Posterior vena cava (tissue), 2 donors: ENCODE data around the gene SMIM22. TPM values are rescaled to one million over a fixed set of nuclear protein-coding genes. Genes with fewer than 3 reads are reported as not detected.
"Not testable (repeated sequence)": the region's sequence is repeated elsewhere in the genome, so short reads cannot be mapped to it uniquely, and the experiment has no call there.

ENCODE experiments used
- DNase-seq: peaks from one replicate; pipeline ENCODE4 v3.0.0-alpha.2; 2020; ENCODE audit warnings: low spot score
- intact Hi-C, 2 donors: fragments of 100-400 bp; cut with DNase I; formaldehyde crosslinking; loops; one replicate each; pipeline versions ENCODE4 v1.14.1 to v1.14.2; 2022 to 2023
- total RNA-seq, 2 donors: library from RNA; stranded (reverse); fragmentation: NEBNext Ultra II Directional; extraction: Animal tissue kit (Norgen Biotek cat#: 25700); gene quantifications; one replicate each; pipeline ENCODE4 v1.2.1, GENCODE V29; 2021
- donor health status: DM: yes; HTN: yes; CAD: no.
- donor health status: DM: yes; HTN: yes; CAD: no.

The SMIM22 gene
- total RNA-seq, 2 donors from 2014 or later = not detected

DNA sequence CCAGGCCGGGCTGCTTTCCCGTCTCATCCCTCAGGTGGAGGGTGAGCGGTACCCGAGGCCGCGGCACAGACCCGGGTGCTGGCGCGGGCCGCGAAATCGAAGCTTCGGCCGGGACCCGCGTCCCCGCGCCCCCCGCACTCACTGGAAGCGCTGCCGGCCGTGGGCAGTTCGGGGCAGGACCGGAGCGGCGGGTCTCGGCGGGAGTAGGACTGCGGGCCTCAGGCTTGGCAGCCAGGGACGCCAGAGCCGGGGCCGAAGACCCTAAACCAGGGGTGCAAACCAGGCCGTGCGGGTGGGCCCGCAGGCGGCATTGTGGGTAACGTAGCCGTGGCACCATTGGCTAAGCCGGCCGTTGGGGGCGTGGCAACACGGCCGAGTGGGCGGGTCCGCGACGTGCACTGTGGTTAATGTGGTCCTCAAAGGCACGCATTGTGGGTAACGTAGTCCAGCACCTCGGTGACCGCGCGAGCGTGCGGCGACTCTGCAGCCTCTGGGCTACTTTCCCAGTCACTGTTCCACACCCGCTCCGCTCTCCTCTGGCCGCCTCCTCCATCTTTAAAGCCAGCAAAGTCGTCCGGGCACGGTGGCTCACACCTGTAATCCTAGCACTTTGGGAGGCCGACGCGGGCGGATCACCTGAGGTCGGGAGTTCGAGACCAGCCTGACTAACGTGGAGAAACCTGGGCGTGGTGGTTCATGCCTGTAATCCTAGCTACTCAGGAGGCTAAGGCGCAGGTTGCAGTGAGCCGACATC, 28.1 kb upstream of the SMIM22 start, which contains the start of gene ZNF500:
Gene ZNF500 (minus strand): TSS at position 288 of the 754 bp plus-strand sequence. CDS start 1,184 bp downstream, outside the sequence.
- intact Hi-C loops = loop anchor here in 1 of 2 donors (10.0 kb wide), 1 partner anchor 178 kb away; no protein-coding TSS in a partner anchor
- DNase-seq = peak; percentile 99

GRCh38 chr16:4767872-4768548, 27.2 kb upstream of the SMIM22 start:
- intact Hi-C loops = loop anchor here in 1 of 2 donors (10.0 kb wide), 1 partner anchor 177 kb away; no protein-coding TSS in a partner anchor
- DNase-seq = no peak

- peak; percentile 99 for DNase-seq
- intact Hi-C loops = loop anchor here in 1 of 2 donors (10.0 kb wide), 1 partner anchor 176 kb away; no protein-coding TSS in a partner anchor
Observed at GRCh38 chr16:4768549-4769305, 26.4 kb upstream of the SMIM22 start.

DNA sequence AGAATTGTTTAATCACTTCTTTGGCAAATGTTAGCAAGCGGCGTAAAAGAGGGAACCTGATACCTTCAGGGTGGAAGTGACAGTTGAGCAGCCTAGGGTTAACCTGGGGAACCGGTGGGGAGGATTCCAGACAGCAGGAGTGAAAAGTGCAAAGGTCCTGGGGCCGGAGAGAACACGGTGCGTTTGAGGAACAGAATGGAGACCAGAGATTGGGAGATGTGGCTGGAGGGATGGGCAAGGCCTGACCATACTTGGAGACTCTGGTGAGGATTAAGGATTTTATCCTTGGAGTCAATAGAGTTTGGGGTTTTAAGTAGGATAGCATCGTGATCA, 25.9 kb upstream of the SMIM22 start:
- DNase-seq = no peak
- intact Hi-C loops = loop anchor here in 1 of 2 donors (10.0 kb wide), 1 partner anchor 176 kb away; no protein-coding TSS in a partner anchor

DNA sequence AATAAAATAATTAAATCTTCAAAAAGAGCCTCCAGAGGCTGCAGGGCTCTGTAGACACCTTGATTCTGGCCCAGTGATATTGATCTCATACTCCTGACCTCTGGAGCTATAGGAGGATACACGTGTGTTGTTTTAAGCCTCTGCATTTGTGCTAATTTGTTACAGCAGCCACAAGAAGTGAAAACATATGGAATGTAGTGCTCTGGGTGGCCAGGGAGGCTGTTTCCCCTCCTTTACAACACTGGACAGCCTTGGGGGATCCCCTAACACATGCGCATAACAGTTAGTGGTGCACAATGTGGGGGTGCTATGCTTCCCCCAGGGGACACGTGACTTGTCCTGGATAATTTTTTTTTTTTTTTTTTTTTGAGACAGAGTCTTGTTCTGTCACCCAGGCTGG, 23.5 kb upstream of the SMIM22 start:
- intact Hi-C loops = no loop called here

DNA sequence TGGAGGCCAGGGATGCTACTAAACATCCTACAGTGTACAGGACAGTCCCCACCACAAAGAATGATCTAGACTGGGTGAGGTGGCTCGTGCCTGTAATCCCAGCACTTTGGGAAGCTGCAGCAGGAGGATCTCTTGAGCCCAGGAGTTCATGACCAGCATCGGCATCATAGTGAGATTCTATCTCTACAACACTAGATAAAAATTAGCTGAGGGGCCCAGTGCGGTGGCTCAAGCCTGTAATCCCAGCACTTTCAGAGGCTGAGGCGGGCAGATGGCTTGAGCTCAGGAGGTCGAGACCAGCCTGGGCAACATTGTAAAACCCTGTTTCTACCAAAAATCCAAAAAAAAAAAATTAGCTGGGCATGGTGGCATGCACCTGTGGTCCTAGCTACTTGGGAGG, 22.8 kb upstream of the SMIM22 start:
- DNase-seq = no peak
- intact Hi-C loops = no loop called here

More for the DNA sequence above, 23.5 kb upstream of the SMIM22 start:
- DNase-seq = no peak

GRCh38 chr16:4775005-4775404, 20.2 kb upstream of the SMIM22 start:
- no peak for DNase-seq
- intact Hi-C loops = no loop called here

GRCh38 chr16:4776141-4776705, 18.9 kb upstream of the SMIM22 start:
- intact Hi-C loops = no loop called here
- no peak for DNase-seq

- intact Hi-C loops = no loop called here
- DNase-seq = no peak
Observed at GRCh38 chr16:4777339-4778049, 17.7 kb upstream of the SMIM22 start.

DNA sequence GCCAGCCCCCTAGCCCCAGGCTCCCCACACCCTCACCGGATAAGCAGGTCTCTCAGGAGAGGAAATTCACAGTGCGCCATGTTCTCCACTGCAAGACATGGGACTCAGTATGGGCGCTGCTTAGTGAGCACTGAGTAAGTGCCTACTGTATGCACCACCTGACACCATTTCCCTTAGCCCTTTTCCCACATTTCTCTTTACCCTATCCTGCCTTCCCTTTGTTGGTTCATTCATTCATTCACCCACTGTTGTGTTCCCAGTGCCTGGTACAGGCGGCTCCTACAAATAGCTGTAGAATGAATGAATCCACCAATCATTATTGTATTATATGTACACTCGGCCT, 17.1 kb upstream of the SMIM22 start:
- no peak for DNase-seq
- intact Hi-C loops = no loop called here

DNA sequence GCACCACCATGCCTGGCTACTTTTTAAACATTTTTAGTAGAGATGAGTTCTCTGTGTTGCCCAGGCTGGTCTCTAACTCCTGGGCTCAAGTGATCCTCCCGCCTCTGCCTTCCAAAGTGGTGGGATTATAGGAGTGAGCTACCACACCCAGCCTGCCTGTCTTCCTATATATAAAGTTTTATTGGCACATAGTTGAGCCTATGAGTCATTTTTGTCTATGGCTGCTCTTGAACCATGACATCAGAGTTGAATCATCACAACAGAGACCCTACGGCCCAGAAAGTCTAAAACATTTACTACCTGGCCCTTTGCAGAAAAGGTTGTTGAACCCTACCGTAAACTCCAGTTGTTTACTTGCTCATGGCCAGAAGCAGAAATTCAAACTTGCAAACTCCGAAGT, 14.9 kb upstream of the SMIM22 start:
- intact Hi-C loops = no loop called here
- DNase-seq = no peak

DNA sequence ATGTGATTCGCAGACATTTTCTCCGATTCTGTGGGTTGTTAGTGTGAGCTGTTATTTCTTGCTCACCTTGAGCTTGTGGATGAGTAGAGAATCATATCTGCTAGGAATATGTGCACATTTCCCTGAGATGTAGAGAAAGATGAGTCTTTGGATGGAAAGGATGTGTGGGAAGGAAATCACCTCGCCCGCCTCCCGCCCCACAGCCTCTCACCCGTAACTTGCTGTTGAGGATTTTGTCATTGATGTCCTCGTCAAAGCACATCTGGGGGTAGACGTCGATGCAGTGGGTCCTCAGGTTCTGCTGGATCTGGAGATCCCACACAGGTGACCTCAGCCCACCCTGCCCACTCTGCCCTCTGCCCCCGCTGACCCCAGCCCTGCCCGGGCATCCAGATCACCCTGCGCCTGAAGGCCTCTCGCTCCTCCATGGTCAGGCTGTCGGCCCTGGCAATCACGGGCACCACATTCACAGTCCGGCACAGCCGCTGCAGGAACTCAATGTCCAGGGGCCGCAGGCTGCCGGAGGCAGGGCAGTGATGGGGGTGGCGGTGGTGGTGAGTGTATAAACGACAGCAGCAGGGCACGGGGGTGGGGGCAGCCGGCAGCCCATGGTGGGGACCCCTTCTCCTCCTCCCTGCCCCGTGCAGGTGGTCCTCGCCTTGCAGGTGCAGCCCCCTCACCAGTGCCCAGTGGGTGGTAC, 11.8 kb upstream of the SMIM22 start:
- no peak for DNase-seq
- intact Hi-C loops = no loop called here

- intact Hi-C loops = no loop called here
- no peak for DNase-seq
Observed at GRCh38 chr16:4783951-4784336, 11.2 kb upstream of the SMIM22 start.

- DNase-seq, intact Hi-C loops: not testable (repeated sequence)
Observed at GRCh38 chr16:4784444-4784987, 10.7 kb upstream of the SMIM22 start.

- intact Hi-C loops = no loop called here
- no peak for DNase-seq
Observed at GRCh38 chr16:4785758-4786433, 9.3 kb upstream of the SMIM22 start.

DNA sequence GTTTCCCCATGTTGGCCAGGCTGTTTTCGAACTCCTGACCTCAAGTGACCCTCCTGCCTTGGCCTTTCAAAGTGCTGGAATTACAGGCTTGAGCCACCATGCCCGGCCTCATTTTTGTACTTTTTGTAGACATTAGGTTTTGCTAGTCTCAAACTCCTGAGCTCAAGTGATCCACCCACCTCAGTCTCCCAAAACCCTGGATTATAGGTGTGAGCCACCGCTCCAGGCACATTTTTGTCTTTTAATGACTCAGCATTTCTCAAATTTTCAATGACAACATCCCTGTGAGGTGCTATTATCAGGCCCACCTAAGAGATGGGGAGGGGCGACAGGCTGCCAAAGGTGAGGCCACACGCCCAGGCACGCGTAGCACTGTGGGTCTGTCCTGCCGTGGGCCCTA, 8.1 kb upstream of the SMIM22 start:
- DNase-seq = no peak
- intact Hi-C loops = no loop called here

- intact Hi-C loops = no loop called here
- DNase-seq = no peak
Observed at GRCh38 chr16:4787627-4788482, 7.3 kb upstream of the SMIM22 start, which contains the start of gene SEPTIN12. Gene SEPTIN12 (minus strand): TSS chr16:4788345. CDS start chr16:4787645, 700 bp downstream.
